Measurements from ENCODE around the gene ANK3.

Gene ANK3

GRCh38 chr10:60417901-60418300, 28.2 kb upstream of the ANK3 start:
- TF ChIP-seq MYC (IDR thresholded peaks at IDR 0.05; ENCODE audit: low read depth, low read length), result no peak
- no peak for TF ChIP-seq POLR2A (IDR thresholded peaks at IDR 0.05; ENCODE audit: extremely low read depth, insufficient read length)
- TF ChIP-seq, protein P1, sequence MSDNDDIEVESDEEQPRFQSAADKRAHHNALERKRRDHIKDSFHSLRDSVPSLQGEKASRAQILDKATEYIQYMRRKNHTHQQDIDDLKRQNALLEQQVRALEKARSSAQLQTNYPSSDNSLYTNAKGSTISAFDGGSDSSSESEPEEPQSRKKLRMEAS (IDR thresholded peaks at IDR 0.05; ENCODE audit: low read depth, low read length), result no peak
- DNase-seq (ENCODE audit: low read depth), result no peak
- no peak overlapping the region for H3K4me3 ChIP-seq (ENCODE audit: low read depth, low read length)

DNA sequence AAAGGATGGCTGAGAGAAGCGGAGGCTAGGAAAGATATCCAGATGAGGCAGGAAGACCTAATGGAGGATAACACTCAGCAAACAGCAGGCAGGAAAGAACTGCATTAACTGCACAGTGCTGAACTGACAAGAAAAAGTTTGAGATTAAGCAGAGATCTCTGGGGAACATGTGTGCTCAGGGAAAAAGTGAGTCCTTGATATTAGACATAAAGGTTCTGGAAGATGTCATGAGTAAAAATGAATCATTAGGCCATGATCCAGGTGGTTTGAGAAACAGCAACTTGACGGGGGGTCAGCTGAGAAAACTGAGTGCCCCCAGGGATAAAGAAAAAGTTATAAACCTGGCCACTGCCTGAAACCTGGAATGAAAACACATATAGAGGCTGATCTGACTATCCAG, 27.3 kb upstream of the ANK3 start:
- DNase-seq (ENCODE audit: low read depth), result no peak
- no peak overlapping the region for H3K4me3 ChIP-seq (ENCODE audit: low read depth, low read length)
- no peak for TF ChIP-seq POLR2A (IDR thresholded peaks at IDR 0.05; ENCODE audit: extremely low read depth, insufficient read length)
- TF ChIP-seq, protein P2, sequence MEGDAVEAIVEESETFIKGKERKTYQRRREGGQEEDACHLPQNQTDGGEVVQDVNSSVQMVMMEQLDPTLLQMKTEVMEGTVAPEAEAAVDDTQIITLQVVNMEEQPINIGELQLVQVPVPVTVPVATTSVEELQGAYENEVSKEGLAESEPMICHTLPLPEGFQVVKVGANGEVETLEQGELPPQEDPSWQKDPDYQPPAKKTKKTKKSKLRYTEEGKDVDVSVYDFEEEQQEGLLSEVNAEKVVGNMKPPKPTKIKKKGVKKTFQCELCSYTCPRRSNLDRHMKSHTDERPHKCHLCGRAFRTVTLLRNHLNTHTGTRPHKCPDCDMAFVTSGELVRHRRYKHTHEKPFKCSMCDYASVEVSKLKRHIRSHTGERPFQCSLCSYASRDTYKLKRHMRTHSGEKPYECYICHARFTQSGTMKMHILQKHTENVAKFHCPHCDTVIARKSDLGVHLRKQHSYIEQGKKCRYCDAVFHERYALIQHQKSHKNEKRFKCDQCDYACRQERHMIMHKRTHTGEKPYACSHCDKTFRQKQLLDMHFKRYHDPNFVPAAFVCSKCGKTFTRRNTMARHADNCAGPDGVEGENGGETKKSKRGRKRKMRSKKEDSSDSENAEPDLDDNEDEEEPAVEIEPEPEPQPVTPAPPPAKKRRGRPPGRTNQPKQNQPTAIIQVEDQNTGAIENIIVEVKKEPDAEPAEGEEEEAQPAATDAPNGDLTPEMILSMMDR (IDR thresholded peaks at IDR 0.05; ENCODE audit: low read depth, low read length), result no peak
- no peak for TF ChIP-seq MYC (IDR thresholded peaks at IDR 0.05; ENCODE audit: low read depth, low read length)
- TF ChIP-seq, protein P1 (IDR thresholded peaks at IDR 0.05; ENCODE audit: low read depth, low read length), result no peak

GRCh38 chr10:60414877-60415585, 25.4 kb upstream of the ANK3 start:
- TF ChIP-seq, protein P2 (IDR thresholded peaks at IDR 0.05; ENCODE audit: low read depth, low read length), result no peak
- TF ChIP-seq POLR2A (IDR thresholded peaks at IDR 0.05; ENCODE audit: extremely low read depth, insufficient read length) (no peak), MYC (IDR thresholded peaks at IDR 0.05; ENCODE audit: low read depth, low read length) (no peak)
- TF ChIP-seq, protein P1 (IDR thresholded peaks at IDR 0.05; ENCODE audit: low read depth, low read length), result no peak
- no peak for DNase-seq (ENCODE audit: low read depth)
- H3K4me3 ChIP-seq (ENCODE audit: low read depth, low read length), result no peak overlapping the region

DNA sequence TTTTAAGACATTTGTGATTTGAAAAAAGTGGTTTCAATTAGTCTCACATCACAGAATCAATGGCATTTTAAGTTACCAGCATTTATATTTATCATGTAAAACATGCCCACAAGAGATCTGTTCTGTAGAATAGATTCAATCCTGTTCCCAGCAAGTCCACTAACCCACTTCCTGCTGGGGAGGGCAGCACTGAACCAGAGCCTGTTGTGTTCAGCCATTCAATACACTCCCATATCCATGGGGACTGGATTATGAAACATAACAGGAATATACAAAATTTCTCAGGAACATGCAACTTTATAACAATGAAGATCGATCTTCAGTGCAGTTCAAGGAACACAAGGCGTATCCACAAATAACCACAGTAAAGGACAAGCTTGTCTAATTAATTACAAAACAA, 24.4 kb upstream of the ANK3 start:
- TF ChIP-seq, protein P1 (IDR thresholded peaks at IDR 0.05; ENCODE audit: low read depth, low read length), result no peak
- TF ChIP-seq MYC (IDR thresholded peaks at IDR 0.05; ENCODE audit: low read depth, low read length) (no peak), POLR2A (IDR thresholded peaks at IDR 0.05; ENCODE audit: extremely low read depth, insufficient read length) (no peak)
- TF ChIP-seq, protein P2 (IDR thresholded peaks at IDR 0.05; ENCODE audit: low read depth, low read length), result no peak
- no peak overlapping the region for H3K4me3 ChIP-seq (ENCODE audit: low read depth, low read length)
- DNase-seq (ENCODE audit: low read depth), result no peak

GRCh38 chr10:60413306-60414012, 23.8 kb upstream of the ANK3 start:
- TF ChIP-seq, protein P2 (IDR thresholded peaks at IDR 0.05; ENCODE audit: low read depth, low read length), result no peak
- TF ChIP-seq POLR2A (IDR thresholded peaks at IDR 0.05; ENCODE audit: extremely low read depth, insufficient read length), result no peak
- no peak for TF ChIP-seq MYC (IDR thresholded peaks at IDR 0.05; ENCODE audit: low read depth, low read length)
- TF ChIP-seq, protein P1 (IDR thresholded peaks at IDR 0.05; ENCODE audit: low read depth, low read length), result no peak
- no peak overlapping the region for H3K4me3 ChIP-seq (ENCODE audit: low read depth, low read length)

DNA sequence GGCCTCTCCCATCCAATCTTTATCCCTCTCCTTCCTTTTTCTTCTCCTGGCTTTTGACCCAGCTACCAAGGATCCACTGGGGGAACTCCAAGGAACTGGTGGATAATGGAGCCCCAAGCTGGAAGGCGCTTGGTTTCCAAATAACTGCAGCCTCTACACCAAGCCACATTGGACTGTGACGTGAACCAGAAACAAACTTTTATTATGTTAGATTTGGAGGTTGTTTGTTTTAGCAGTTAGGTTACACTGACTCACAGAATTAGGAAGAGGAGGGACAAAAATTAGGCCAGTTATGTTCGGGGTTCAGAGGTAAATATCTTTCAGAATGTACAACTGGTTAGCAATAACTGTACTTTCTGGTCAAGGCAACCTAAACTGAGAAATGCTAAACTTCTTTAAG, 21.3 kb upstream of the ANK3 start:
- DNase-seq (ENCODE audit: low read depth), result no peak
- no peak for TF ChIP-seq MYC (IDR thresholded peaks at IDR 0.05; ENCODE audit: low read depth, low read length)
- TF ChIP-seq, protein P1 (IDR thresholded peaks at IDR 0.05; ENCODE audit: low read depth, low read length), result no peak
- no peak for TF ChIP-seq POLR2A (IDR thresholded peaks at IDR 0.05; ENCODE audit: extremely low read depth, insufficient read length)
- TF ChIP-seq, protein P2 (IDR thresholded peaks at IDR 0.05; ENCODE audit: low read depth, low read length), result no peak
- H3K4me3 ChIP-seq (ENCODE audit: low read depth, low read length), result no peak overlapping the region

More at GRCh38 chr10:60413306-60414012, 23.8 kb upstream of the ANK3 start:
- no peak for DNase-seq (ENCODE audit: low read depth)
